WTC11 (cell line): ENCODE measurements around the gene PHTF1.

Experiments used
- CREM ChIP-seq: sonication (generic); formaldehyde crosslinking; IDR thresholded peaks from 2 replicates; pipeline ENCODE4 v1.8.1; 2022; ENCODE audit warnings: mild to moderate bottlenecking, missing genetic modification reagents, moderate library complexity
- ESRRA ChIP-seq: sonication (generic); formaldehyde crosslinking; IDR thresholded peaks from 2 replicates; pipeline ENCODE4 v1.8.1; 2022; ENCODE audit warnings: mild to moderate bottlenecking, missing genetic modification reagents, borderline replicate concordance
- SP1 ChIP-seq: sonication (generic); formaldehyde crosslinking; conservative IDR thresholded peaks from 2 replicates; pipeline ENCODE4 v1.8.1; 2022; ENCODE audit warnings: missing genetic modification reagents
- ZNF396 ChIP-seq: fragments of 250-450 bp; sonication (Bioruptor Pico); IDR thresholded peaks from 2 replicates; pipeline ENCODE4 v1.8.0; 2021; ENCODE audit warnings: mild to moderate bottlenecking, moderate library complexity, borderline replicate concordance
- TF ChIP-seq, protein P1 (sequence below): fragments of 200-600 bp; IDR thresholded peaks from 2 replicates; pipeline ENCODE4 v1.8.0; 2022; ENCODE audit warnings: antibody characterized with exemption
- TF ChIP-seq, protein P2 (sequence below): sonication (generic); formaldehyde crosslinking; IDR thresholded peaks from 2 replicates; pipeline ENCODE4 v1.8.0; 2022; ENCODE audit warnings: mild to moderate bottlenecking, missing genetic modification reagents

GRCh38 chr1:113770031-113770430 lies 10.7 kb upstream of the PHTF1 start:
- TF ChIP-seq ZNF396 (CRISPR knock-in tag), result no peak
- TF ChIP-seq ESRRA (CRISPR knock-in tag), result no peak
- TF ChIP-seq, protein P1, sequence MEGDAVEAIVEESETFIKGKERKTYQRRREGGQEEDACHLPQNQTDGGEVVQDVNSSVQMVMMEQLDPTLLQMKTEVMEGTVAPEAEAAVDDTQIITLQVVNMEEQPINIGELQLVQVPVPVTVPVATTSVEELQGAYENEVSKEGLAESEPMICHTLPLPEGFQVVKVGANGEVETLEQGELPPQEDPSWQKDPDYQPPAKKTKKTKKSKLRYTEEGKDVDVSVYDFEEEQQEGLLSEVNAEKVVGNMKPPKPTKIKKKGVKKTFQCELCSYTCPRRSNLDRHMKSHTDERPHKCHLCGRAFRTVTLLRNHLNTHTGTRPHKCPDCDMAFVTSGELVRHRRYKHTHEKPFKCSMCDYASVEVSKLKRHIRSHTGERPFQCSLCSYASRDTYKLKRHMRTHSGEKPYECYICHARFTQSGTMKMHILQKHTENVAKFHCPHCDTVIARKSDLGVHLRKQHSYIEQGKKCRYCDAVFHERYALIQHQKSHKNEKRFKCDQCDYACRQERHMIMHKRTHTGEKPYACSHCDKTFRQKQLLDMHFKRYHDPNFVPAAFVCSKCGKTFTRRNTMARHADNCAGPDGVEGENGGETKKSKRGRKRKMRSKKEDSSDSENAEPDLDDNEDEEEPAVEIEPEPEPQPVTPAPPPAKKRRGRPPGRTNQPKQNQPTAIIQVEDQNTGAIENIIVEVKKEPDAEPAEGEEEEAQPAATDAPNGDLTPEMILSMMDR, result no peak
- no peak for TF ChIP-seq SP1 (CRISPR knock-in tag)
- TF ChIP-seq, protein P2, sequence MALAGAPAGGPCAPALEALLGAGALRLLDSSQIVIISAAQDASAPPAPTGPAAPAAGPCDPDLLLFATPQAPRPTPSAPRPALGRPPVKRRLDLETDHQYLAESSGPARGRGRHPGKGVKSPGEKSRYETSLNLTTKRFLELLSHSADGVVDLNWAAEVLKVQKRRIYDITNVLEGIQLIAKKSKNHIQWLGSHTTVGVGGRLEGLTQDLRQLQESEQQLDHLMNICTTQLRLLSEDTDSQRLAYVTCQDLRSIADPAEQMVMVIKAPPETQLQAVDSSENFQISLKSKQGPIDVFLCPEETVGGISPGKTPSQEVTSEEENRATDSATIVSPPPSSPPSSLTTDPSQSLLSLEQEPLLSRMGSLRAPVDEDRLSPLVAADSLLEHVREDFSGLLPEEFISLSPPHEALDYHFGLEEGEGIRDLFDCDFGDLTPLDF (CRISPR knock-in tag), result no peak
- no peak for TF ChIP-seq CREM (CRISPR knock-in tag)
